ENCODE data around the gene DLGAP4.

- TF ChIP-seq ELF4 (IDR thresholded peaks at IDR 0.05) (no peak), FOXM1 (IDR thresholded peaks at IDR 0.05; ENCODE audit: borderline replicate concordance) (no peak), L3MBTL2 (conservative IDR thresholded peaks at IDR 0.05) (no peak), BHLHE40 (IDR thresholded peaks at IDR 0.05; ENCODE audit: borderline replicate concordance) (no peak), FOXA1 (IDR thresholded peaks at IDR 0.05) (no peak), NFRKB (IDR thresholded peaks at IDR 0.05) (no peak)
These were observed 187.6 kb downstream of the DLGAP4 start for GRCh38 chr20:36493801-36494114.
